Testis (tissue), 3 donors: ENCODE data around the gene KCNF1. TPM values are rescaled to one million over a fixed set of nuclear protein-coding genes. Genes with fewer than 3 reads are reported as not detected.

Experiments used
- DNase-seq: peaks from one replicate; pipeline ENCODE4 v3.0.0-alpha.2; 2019
- H3K27ac ChIP-seq, 2 donors: fragments of 200-600 bp; sonication (generic); one replicate each; pipeline ENCODE4 v1.5.1; 2019
- H3K27me3 ChIP-seq: fragments of 200-600 bp; sonication (generic); one replicate; pipeline ENCODE4 v1.5.1; 2019
- H3K36me3 ChIP-seq: fragments of 200-600 bp; sonication (generic); one replicate; pipeline ENCODE4 v1.5.1; 2017; ENCODE audit warnings: low read depth; ENCODE audit errors: missing control alignments
- H3K4me1 ChIP-seq: fragments of 200-600 bp; sonication (generic); one replicate; pipeline ENCODE4 v1.5.1; 2019
- H3K4me3 ChIP-seq, 2 donors: fragments of 200-600 bp; sonication (generic); one replicate each; pipeline ENCODE4 v1.5.1; 2017 to 2019
- H3K9me3 ChIP-seq: fragments of 200-600 bp; sonication (generic); one replicate; pipeline ENCODE4 v1.5.1; 2017
- CTCF ChIP-seq, 3 experiments: fragments of 450-650 bp in 2 of 3; fragments of 200-600 bp in 1 of 3; sonication (generic) in 1 of 3; IDR thresholded peaks; one replicate each; pipeline ENCODE4 v1.5.1; 2016 to 2019; ENCODE audit warnings: antibody characterized with exemption in 3 of 3, mild to moderate bottlenecking in 2 of 3, moderate library complexity in 1 of 3
- POLR2A ChIP-seq: fragments of 450-650 bp; IDR thresholded peaks from one replicate; pipeline ENCODE4 v1.6.1; 2017; ENCODE audit warnings: antibody characterized with exemption, mild to moderate bottlenecking, moderate library complexity
- WGBS, 2 donors: methylation state at CpG; one replicate each; pipeline ENCODE4 v1.1.5; 2018; 5-methylcytosine and 5-hydroxymethylcytosine counted together
- intact Hi-C: fragments of 100-400 bp; cut with DNase I; formaldehyde crosslinking; loops from one replicate; pipeline ENCODE4 v1.15.1; 2023; ENCODE audit warnings: low total_unique reads
- polyA plus RNA-seq: library from polyadenylated mRNA; stranded (reverse); fragments of 350-450 nt; fragmentation: Illumina TruSeq; extraction: RNeasy Lipid Tissue Mini Kit (QIAGEN cat#74804); gene quantifications from one replicate; pipeline ENCODE4 v1.2.3, GENCODE V29; 2014; ENCODE audit warnings: low read depth, low replicate concordance; ENCODE audit not compliant: insufficient read depth
- total RNA-seq, 2 donors: library from RNA; depleted of rRNA; stranded (reverse); fragments of >200 nt; gene quantifications; one replicate each; pipeline ENCODE4 v1.2.3, GENCODE V29; 2016

KCNF1 gene
- total and polyA plus RNA-seq, 3 donors from 2014 or later = 0.19 to 0.70 (median 0.63) TPM

- no peak overlapping the region for H3K4me3 ChIP-seq
- H3K36me3 ChIP-seq = no peaks in the 10 kb centered on the region
- H3K4me1 ChIP-seq = no peaks in the 10 kb centered on the region
- intact Hi-C loops = no loop called here
- no peak overlapping the region for H3K27ac ChIP-seq
- no peaks in the 10 kb centered on the region for H3K9me3 ChIP-seq
- H3K27me3 ChIP-seq = no peaks in the 10 kb centered on the region
- TF ChIP-seq CTCF (IDR thresholded peaks at IDR 0.05) (no peak), POLR2A (no peak)
- 74 to 83% methylated on average over 8 to 10 of the region's 10 CpGs for WGBS, 2 donors
- DNase-seq = no peak
Measured at GRCh38 chr2:10915731-10916276, 4.1 kb downstream of the KCNF1 start.

GRCh38 chr2:10916953-10917352 lies 5.2 kb downstream of the KCNF1 start:
- Histone ChIP-seq H3K9me3 (no peaks in the 10 kb centered on the region), H3K27me3 (no peaks in the 10 kb centered on the region), H3K4me1 (no peaks in the 10 kb centered on the region), H3K4me3 (no peak overlapping the region), H3K27ac (no peak overlapping the region), H3K36me3 (no peaks in the 10 kb centered on the region)
- TF ChIP-seq POLR2A (no peak), CTCF (IDR thresholded peaks at IDR 0.05) (no peak)
- WGBS, 2 donors = 92 to 94% methylated on average over 6 of the region's 6 CpGs
- intact Hi-C loops = no loop called here
- DNase-seq = no peak

GRCh38 chr2:10917927-10918326 lies 6.2 kb downstream of the KCNF1 start:
- TF ChIP-seq POLR2A = no peak
- no peak for TF ChIP-seq CTCF (IDR thresholded peaks at IDR 0.05)
- Histone ChIP-seq H3K27ac (no peak overlapping the region), H3K36me3 (no peaks in the 10 kb centered on the region), H3K4me1 (no peaks in the 10 kb centered on the region), H3K4me3 (no peak overlapping the region), H3K27me3 (no peaks in the 10 kb centered on the region), H3K9me3 (no peaks in the 10 kb centered on the region)
- intact Hi-C loops = no loop called here
- WGBS, 2 donors = 80 to 96% methylated on average over 2 to 4 of the region's 4 CpGs
- no peak for DNase-seq

GRCh38 chr2:10918661-10919409 lies 7.1 kb downstream of the KCNF1 start:
- intact Hi-C loops = no loop called here
- peak; percentile 68 for DNase-seq
- Histone ChIP-seq H3K27ac (no peak overlapping the region), H3K4me1 (no peaks in the 10 kb centered on the region), H3K36me3 (no peaks in the 10 kb centered on the region), H3K27me3 (no peaks in the 10 kb centered on the region), H3K9me3 (no peaks in the 10 kb centered on the region), H3K4me3 (no peak overlapping the region)
- 48 to 69% methylated on average over 6 to 20 of the region's 20 CpGs for WGBS, 2 donors
- TF ChIP-seq CTCF (IDR thresholded peaks at IDR 0.05) (no peak), POLR2A (no peak)

GRCh38 chr2:10919410-10919770 lies 7.7 kb downstream of the KCNF1 start:
- H3K4me1 ChIP-seq = no peaks in the 10 kb centered on the region
- no peak overlapping the region for H3K27ac ChIP-seq
- WGBS, 2 donors = 76 to 85% methylated on average over 5 to 9 of the region's 9 CpGs
- intact Hi-C loops = no loop called here
- DNase-seq = no peak
- no peak overlapping the region for H3K4me3 ChIP-seq
- TF ChIP-seq POLR2A = no peak
- TF ChIP-seq CTCF (IDR thresholded peaks at IDR 0.05) = no peak
- no peaks in the 10 kb centered on the region for H3K27me3 ChIP-seq
- H3K9me3 ChIP-seq = no peaks in the 10 kb centered on the region
- no peaks in the 10 kb centered on the region for H3K36me3 ChIP-seq
